ENCODE results near the gene ZNF710. TPM values are rescaled to one million over a fixed set of nuclear protein-coding genes. Genes with fewer than 3 reads are reported as not detected.

ZNF710 gene
- total and polyA plus RNA-seq, 9 of the 15 experiments (the other 6 are each of a cell fraction or from before 2014, with no cell fraction given), result 0.56 to 14.2 (median 5.2) TPM

DNA sequence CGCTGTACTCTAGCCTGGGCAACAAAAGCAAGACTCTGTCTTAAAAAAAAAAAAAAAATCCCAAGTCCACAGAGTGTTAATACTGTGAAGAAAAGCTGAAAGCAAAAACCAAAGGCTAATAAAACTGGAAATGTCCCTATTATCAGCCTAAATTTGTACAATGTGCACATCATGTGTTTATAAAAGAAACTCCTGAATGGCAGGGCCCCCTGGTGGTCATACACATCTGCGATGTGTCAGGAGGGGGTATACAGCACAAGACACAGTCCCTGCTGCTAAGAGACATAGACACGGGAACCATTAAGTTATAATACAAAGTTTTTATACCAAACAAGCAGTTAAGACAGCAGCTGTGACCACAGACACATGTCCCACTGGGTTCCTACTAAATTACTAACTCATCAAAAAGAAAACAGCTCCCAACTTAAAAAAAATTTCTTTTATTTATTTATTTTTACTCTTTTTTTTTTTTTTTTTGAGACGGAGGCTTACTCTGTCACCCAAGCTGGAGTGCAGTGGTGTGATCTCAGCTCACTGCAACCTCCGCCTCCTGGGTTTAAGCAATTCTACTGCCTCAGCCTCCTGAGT lies 70.2 kb downstream of the ZNF710 start (continued):
- no peak for TF ChIP-seq HMG20A (CRISPR knock-in tag; conservative IDR thresholded peaks at IDR 0.05)
- TF ChIP-seq, protein P1, sequence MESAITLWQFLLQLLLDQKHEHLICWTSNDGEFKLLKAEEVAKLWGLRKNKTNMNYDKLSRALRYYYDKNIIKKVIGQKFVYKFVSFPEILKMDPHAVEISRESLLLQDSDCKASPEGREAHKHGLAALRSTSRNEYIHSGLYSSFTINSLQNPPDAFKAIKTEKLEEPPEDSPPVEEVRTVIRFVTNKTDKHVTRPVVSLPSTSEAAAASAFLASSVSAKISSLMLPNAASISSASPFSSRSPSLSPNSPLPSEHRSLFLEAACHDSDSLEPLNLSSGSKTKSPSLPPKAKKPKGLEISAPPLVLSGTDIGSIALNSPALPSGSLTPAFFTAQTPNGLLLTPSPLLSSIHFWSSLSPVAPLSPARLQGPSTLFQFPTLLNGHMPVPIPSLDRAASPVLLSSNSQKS (CRISPR knock-in tag; IDR thresholded peaks at IDR 0.05), result no peak
- no peak for TF ChIP-seq ZKSCAN8 (CRISPR knock-in tag; IDR thresholded peaks at IDR 0.05)
- TF ChIP-seq EWSR1 (IDR thresholded peaks at IDR 0.05; ENCODE audit: borderline replicate concordance, low read depth, partially characterized antibody), result no peak
- no peak for TF ChIP-seq HCFC1 (IDR thresholded peaks at IDR 0.05; ENCODE audit: low read depth, low read length)
- TF ChIP-seq FOSL1 (tag; conservative IDR thresholded peaks at IDR 0.05), result no peak
- TF ChIP-seq ZNF444 (CRISPR knock-in tag; IDR thresholded peaks at IDR 0.05), result no peak
- TF ChIP-seq BRF1 (IDR thresholded peaks at IDR 0.05; ENCODE audit: borderline replicate concordance, extremely low read depth, insufficient read length), result no peak
- no peak for TF ChIP-seq ZNF436 (CRISPR knock-in tag; IDR thresholded peaks at IDR 0.05)
- TF ChIP-seq, protein P2, sequence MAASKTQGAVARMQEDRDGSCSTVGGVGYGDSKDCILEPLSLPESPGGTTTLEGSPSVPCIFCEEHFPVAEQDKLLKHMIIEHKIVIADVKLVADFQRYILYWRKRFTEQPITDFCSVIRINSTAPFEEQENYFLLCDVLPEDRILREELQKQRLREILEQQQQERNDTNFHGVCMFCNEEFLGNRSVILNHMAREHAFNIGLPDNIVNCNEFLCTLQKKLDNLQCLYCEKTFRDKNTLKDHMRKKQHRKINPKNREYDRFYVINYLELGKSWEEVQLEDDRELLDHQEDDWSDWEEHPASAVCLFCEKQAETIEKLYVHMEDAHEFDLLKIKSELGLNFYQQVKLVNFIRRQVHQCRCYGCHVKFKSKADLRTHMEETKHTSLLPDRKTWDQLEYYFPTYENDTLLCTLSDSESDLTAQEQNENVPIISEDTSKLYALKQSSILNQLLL (CRISPR knock-in tag; IDR thresholded peaks at IDR 0.05; ENCODE audit: borderline replicate concordance), result no peak
- peak in 1 of 2 experiments; percentile 11; a peak in 1 of 4 replicates for TF ChIP-seq RCOR1 (IDR thresholded peaks at IDR 0.05; ENCODE audit: borderline replicate concordance in 1 of 2, low read depth in 2 of 2, low read length in 2 of 2)
- TF ChIP-seq NR2C1 (IDR thresholded peaks at IDR 0.05), result no peak
- TF ChIP-seq NR2C1 (tag; IDR thresholded peaks at IDR 0.05), result no peak

Data from K562 (cell line).